SKM-1 (cell line): ENCODE measurements around the gene DLGAP1.

Source experiments
- DNase-seq: peaks from one replicate; lab custom pipeline; 2025; ENCODE audit not compliant: unreplicated experiment; lab: John Stamatoyannopoulos, UW

The DLGAP1 gene

GRCh38 chr18:3910512-3910911 is 544.6 kb downstream of the DLGAP1 start:
- DNase-seq, result no peak

DNA sequence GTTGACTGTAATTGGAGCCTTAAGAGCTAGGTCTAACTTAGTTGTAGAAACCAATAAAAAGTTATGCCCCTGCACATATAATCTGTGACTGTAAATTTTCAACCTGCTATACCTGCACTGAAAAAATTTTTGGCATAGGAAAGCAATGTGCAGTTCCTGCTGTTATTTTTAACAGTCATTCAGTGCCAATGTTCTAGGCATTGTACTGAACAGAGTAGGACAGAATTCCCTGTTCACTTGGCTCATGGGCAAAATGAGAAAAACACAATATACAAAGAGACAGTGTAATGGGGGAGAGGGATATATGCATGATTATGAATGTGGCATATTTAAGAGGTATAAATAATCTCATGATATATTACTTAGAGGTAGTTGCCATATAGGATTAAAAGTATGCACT is 547.2 kb downstream of the DLGAP1 start:
- DNase-seq, result no peak

DNA sequence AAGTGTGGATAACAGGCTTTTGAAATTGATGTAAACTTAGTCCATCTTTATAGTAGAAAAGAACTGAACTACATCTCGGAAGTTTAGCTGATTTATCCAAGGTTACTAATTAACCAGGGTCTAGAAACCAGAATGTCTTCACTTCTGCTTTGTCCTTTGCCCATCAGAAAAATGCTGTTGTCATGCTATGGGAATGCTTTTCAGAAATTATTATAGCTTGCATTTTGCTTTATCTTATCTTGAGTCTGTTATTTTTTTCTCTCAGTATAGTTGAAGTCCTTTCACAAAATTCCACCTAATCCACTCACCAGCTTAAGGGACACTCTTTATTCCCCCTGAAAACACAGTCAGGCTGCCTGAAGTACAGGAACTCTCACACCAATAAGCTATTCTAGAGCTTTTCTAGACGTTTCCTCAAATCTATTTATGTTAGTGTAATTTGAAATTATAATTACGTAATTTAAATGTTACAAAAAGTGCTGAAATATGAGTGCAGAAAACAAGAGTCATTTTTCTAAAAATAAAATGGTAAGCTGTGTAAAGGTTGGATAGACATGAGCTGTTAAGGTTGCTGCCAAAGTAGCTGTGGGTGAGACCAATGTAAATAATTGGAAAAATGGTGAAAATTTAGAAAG is 548.9 kb downstream of the DLGAP1 start:
- no peak for DNase-seq

DNA sequence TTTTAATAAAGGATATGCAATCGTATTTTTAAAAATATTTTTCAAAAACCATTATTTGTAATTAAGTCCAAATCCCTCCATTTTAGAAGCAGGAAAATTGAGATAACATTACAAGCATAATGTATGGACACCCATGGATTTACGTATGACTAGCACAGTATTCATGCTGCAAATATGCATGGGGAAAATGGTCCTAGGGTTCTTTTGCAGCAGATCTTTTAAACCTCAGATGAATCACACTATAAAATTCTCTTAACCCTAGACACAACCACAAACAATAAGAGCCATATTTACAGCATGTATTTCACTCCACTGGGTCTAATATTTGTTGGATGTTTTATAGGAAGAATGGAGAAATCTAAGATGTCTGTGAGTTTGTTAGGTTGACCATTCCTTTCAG is 551.8 kb downstream of the DLGAP1 start:
- no peak for DNase-seq

GRCh38 chr18:3902676-3903075 is 552.4 kb downstream of the DLGAP1 start:
- DNase-seq, result no peak

- no peak for DNase-seq
Observed at GRCh38 chr18:3901811-3902210, 553.3 kb downstream of the DLGAP1 start.

DNA sequence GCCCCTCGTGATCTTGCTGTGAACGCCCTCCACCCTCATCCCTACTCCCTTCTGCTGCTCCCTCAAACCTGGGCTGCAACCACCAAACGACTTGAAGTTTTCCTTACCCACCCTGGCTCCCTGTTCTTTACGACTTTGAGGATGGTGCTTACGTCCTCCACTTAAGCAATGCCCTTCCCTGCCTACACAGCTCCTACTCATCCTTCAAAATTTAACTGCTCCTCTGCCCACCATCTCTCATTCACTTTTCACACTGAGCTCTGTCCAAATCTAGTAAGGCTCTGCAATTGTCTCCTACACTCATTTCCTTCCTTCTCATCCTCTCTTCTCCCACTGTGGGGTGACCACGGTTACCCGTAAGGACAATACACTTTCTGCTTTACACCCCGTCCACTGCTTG is 554.1 kb downstream of the DLGAP1 start:
- no peak for DNase-seq

DNA sequence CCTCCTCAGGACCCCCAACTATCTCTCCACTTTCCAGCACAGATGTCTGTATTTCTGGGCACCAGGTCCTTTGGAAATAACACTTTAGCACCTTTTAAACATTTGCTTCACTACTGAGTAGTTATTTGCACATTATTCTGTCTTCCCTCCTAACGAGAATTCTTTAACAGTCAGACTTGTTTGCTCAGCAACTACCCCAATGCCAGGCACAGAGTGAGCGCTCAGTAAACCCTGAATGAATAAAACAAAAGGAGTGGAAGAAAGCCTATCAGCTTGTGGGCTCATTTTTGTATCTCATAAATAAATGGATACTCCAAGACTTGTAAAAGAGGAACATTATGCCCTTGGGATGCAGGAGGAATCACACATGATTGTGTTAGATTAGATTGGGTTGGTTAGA is 554.8 kb downstream of the DLGAP1 start:
- DNase-seq, result no peak

GRCh38 chr18:3898861-3899613 is 556.1 kb downstream of the DLGAP1 start:
- no peak for DNase-seq

GRCh38 chr18:3892152-3892551 is 563.0 kb downstream of the DLGAP1 start:
- no peak for DNase-seq

DNA sequence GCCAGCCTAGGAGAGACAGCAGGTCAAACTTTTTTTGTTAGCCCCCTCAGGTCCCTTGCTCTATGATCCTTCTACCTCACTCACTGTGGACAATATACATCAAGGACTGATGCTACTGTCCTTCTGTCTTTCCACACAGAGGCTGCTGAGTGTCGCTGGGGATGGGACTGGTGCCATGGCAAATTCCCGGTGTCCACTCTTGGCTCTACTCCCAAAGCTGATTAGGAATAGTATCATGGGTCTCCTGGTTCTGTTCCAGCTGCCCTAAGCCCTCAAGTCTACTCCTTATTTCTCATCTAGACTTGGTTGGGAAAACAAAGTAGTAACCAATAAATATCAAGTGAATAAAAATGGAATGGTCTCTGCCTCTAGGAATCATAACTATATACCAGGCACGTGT is 563.9 kb downstream of the DLGAP1 start:
- DNase-seq, result no peak

DNA sequence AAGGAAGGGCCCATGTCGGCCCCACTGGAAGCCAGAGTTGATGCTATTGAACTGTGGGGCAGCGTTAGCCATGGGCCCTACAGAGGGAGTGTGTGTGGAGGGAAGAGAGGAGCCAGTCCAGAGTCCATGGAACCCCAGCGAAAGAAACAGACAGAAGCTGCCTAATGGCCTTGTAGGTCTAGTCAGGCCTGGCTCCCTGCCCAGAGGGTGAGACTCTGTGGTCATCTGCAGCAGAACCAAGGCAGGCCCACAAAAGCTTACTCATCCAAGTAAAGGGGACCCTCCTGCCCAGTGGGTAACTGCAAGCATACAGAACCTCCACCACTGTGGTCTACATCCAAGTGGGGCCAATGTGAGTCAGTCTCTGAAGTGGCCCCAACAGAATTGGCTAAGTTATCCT is 565.3 kb downstream of the DLGAP1 start:
- no peak for DNase-seq

DNA sequence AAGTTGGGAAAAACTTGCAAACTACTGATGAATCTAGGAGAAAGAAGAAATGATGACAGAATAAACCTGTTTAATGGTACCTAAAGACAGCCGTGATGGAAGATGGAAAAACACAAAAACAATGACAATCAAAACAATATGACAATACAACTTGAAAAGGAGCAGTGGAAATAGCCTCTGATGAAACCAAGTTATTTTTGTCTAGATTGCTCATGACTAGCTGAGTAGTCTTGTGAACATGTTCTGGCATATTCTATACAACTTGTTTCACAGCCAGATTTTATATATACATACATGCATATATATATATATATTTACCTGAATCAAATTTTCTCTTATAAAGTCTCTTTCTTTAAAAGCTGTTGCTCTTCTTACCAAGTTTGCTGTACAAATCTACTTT is 566.0 kb downstream of the DLGAP1 start:
- DNase-seq, result no peak

DNA sequence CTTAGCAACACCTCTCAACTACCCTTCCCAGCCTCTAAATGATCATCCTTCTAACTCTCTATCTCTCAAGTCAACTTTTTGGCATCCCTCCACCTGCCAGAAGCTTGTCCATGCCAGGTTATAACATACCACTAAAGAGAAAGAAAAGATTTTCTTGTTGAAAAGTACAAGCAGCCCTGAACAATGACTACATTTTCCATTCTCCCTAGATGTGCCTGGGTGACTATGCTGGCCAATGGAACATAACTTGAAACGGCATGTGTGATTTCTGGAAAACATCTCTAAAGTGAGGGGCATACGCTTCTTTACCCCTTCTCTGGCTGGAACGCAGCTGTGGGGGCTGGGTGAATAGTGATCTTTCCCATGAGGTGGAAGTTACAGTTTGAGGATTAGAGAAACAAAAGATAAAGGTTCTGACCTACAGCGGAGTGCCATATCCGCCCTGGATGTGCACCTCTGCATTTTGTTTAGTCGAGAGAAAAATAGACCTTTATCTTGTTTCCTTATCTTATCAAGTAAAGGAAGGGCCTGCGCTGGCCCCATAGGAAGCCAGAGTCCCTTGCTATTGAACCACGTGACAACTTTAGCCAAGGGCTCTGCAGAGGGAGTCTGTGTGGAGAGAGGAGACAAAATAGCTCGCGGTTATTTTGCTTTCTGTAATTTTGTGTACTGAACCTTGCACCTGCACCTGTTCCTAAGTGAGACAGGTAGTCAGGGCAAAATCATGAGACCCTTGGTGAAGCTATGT is 568.4 kb downstream of the DLGAP1 start:
- no peak for DNase-seq

DNA sequence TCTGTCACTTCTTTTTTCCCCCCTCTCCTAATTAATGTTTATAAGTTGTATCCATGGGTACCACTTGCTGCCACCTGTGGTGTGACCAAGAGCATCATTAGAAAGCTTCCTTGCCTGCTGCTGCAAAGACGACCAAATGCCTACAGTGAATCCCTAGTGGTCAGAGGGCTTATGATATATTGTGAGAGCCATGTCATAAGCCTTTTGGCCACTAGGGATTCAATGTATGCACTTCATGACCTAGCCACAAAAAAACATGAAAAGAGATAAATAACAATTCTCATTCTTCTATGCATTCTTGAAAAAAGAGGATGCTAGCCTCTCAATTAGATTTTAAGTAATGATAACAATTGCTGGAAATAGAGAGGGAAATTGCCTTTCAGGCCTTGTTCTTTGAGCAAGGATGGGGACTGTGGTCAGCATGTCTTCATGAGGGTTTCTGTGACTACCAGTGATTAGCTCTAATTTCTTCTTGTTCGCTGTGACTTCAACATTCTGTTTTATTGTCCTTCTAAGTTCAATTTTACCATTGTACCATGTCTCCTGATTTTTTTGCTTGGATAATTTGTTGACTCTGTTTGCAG is 569.8 kb downstream of the DLGAP1 start:
- peak; percentile 12 for DNase-seq

DNA sequence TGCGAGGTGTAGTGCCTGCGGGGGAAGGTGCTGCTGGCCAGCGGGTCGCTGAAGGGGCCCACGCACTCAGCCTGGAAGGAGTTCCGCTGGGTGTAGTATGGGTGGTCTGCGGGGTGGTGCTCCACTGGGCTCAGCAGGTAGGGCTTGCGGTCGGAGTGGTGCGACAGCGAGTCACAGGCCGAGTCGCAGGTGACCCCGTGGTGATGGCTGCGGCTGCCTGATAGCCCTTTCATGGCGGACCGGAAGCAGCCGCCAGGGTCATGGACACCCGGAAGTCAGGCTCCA is 575.3 kb downstream of the DLGAP1 start:
- no peak for DNase-seq

GRCh38 chr18:3879114-3879835 is 575.8 kb downstream of the DLGAP1 start:
- no peak for DNase-seq

GRCh38 chr18:3878401-3878800 is 576.7 kb downstream of the DLGAP1 start:
- DNase-seq, result no peak

DNA sequence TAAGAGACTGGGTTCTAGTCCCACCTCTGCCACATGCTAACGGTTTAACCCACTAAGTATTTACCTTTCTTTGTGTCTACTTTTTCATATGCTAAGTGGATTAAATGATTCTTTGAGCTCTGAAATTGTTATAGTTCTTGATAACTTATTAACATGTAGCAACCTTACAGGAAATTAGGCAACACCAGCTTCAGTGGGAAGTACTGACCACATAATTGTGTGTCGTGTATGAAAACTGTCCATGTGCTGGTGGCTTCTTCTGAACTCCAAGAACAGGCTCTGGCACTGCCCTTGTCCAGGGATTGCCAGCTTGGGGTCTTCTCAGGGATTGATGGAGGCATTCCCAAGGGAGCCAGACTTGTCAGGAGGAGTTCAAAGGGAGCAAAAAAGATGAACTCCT is 577.4 kb downstream of the DLGAP1 start:
- DNase-seq, result peak; percentile 63

DNA sequence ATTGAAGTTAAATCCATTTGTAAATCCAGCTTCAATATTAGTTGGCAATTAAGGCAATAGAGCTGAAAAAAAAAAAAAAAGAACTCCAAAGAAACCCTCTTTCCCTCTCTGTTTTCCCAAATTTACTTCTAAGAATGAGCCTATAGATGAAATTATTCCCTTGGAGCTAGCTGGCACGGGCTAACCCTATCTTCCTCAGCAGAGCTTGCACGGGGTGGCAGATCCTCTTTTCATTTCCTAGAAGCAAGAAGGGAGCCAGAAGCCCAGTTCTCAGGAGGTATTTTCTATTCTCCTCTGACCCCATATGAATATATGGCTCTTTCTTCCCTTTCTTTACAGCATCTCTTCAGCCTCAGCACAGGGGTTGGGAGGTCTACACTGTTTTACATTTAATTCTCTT is 579.1 kb downstream of the DLGAP1 start:
- DNase-seq, result no peak

DNA sequence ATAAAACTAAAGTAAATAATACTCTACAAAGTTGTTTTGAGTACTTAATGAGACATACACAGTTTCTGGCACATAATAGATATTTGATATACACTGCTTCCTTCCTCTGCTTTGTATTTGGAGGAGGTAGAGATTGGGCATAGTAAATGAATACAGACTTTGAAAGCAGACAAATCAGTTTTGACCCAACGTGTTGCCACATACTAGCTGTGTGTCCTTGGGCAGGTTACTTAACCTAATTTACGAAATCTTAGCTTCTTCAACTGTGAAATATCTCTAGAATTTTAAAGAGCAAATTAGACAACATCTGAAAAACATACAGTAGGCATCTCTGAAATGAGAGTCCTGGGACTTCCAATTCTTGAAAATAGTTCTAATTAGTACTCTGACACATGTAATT is 579.7 kb downstream of the DLGAP1 start:
- peak; percentile 53 for DNase-seq
